Measurements from ENCODE around the gene FAP.
A peak's percentile ranks its signal among the peaks of the same experiment; 100 is the strongest.

FAP gene

DNA sequence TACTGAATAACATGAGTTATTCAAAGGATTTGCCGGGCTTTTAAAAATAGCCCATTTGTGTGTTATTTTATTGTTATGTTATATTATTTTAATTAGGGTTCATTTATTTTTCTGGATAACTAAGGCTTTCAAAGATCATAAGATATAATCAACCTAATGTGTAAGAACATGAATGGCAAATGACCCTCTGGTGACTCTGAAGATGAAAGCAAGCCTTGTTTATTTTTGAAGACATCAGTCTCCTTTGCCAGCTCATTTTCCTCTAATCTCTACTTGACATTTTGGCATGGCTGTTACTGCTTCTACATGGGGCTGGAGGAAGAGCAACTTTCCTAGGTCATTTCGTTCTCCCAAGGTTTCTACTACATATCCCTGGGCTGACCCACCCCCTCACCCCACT is 10.6 kb downstream of the FAP start:
- ATAC-seq (replicated peaks) (no peak), DNase-seq (no peak)
- H3K36me3 Mint-ChIP-seq (ENCODE audit: insufficient read depth), result no peaks in the 10 kb centered on the region
- H3K27ac Mint-ChIP-seq, result no peak overlapping the region
- no peaks in the 10 kb centered on the region for H3K9me3 Mint-ChIP-seq
- peaks cover 11 to 15% of the 10 kb centered on the region in 2 donors for H3K27me3 Mint-ChIP-seq
- H3K4me3 Mint-ChIP-seq, result no peak overlapping the region
- no peaks in the 10 kb centered on the region for H3K4me1 Mint-ChIP-seq (ENCODE audit: low read depth in 2 of 2)

DNA sequence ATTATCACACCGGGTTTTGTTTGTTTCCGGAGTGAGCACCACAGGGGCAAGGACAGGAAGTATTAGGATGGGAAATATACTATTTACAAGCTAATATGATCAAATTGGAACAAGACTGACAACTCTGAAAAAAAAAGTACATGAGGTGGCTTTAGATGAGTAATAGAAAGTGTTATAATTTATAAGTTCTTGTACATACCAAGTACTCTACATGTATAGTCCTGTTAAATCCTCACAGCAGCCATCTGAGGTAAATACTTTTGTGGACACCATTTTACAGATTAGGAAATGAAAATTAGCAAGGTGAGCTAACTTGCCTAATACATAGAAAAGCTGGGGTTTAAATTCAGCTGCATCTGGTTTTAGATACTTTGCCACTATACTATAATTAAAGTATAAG is 11.2 kb downstream of the FAP start:
- no peak overlapping the region for H3K4me3 Mint-ChIP-seq
- H3K9me3 Mint-ChIP-seq, result no peaks in the 10 kb centered on the region
- no peaks in the 10 kb centered on the region for H3K36me3 Mint-ChIP-seq (ENCODE audit: insufficient read depth)
- DNase-seq (no peak), ATAC-seq (replicated peaks) (no peak)
- peaks cover 11 to 21% of the 10 kb centered on the region in 2 donors for H3K27me3 Mint-ChIP-seq
- H3K27ac Mint-ChIP-seq, result no peak overlapping the region
- no peaks in the 10 kb centered on the region for H3K4me1 Mint-ChIP-seq (ENCODE audit: low read depth in 2 of 2)

DNA sequence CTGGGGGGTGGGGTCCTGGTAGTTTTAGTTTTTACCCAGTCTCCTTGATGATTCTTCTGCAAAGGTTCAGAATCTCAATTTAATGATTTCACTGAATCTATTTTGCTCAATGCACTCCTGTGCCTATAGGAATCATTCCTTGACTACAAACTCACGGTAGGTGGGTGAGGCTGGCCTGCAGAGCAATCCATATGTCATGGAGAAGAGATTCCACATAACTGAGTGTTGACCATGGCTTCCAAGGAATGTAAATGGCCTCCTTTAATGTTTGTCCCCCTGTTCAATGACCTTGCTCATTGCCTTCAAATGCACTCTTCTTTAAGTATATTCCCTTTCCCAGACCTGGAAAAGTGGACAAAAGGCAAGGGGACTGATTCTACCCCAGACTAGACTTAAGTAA is 12.5 kb downstream of the FAP start:
- H3K4me3 Mint-ChIP-seq, result no peak overlapping the region
- no peak overlapping the region for H3K27ac Mint-ChIP-seq
- DNase-seq (no peak), ATAC-seq (replicated peaks) (no peak)
- no peaks in the 10 kb centered on the region for H3K9me3 Mint-ChIP-seq
- H3K4me1 Mint-ChIP-seq (ENCODE audit: low read depth in 2 of 2), result no peaks in the 10 kb centered on the region
- peaks cover 11% of the 10 kb centered on the region in 2 donors for H3K27me3 Mint-ChIP-seq
- H3K36me3 Mint-ChIP-seq (ENCODE audit: insufficient read depth), result no peaks in the 10 kb centered on the region

DNA sequence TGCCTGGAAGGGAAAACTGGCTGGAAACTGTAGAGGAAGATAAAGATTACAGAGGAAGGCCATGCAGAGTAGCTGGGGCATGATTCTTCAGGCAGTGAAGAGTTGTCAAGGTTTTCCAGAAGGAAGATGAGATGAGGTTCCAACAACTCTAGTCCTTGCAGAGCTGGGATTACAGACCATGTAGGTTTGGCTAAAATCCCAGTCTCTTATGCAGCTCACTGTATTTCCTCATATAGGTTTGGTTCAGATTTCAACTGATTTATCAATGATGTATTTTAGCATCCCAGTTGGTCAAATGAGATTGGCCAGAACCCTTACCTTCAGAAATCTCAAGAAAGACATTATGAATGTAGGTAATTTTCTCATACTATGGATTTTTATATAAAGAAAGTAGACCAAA is 16.4 kb downstream of the FAP start:
- no peak for DNase-seq
- Mint-ChIP-seq H3K4me1 (ENCODE audit: low read depth in 2 of 2) (no peaks in the 10 kb centered on the region), H3K36me3 (ENCODE audit: insufficient read depth) (no peaks in the 10 kb centered on the region), H3K27me3 (peaks cover 10 to 14% of the 10 kb centered on the region in 2 donors), H3K27ac (no peak overlapping the region), H3K4me3 (no peak overlapping the region), H3K9me3 (no peaks in the 10 kb centered on the region)
- ATAC-seq (replicated peaks), result no peak

DNA sequence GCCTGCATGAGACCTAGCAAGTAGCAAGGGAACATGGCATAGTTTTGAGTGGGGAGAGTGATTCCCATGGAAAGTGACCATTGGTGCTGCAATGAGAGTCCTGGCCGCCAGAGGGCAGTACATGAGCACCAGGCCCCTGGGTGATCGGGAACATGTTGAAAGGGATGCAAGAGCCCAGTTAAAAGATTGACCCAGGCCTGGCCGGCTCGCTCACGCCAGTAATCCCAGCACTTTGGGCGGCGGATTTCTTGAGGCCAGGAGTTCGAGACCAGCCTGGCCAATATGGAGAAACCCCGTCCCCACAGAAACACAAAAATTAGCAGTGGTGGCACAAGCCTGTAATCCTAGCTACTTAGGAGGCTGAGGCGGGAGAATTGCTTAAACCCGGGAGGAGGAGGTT is 22.2 kb downstream of the FAP start:
- no peaks in the 10 kb centered on the region for H3K9me3 Mint-ChIP-seq
- peaks cover 25 to 47% of the 10 kb centered on the region in 2 donors for H3K27me3 Mint-ChIP-seq
- no peak overlapping the region for H3K4me3 Mint-ChIP-seq
- no peaks in the 10 kb centered on the region for H3K4me1 Mint-ChIP-seq (ENCODE audit: low read depth in 2 of 2)
- DNase-seq (peak; percentile 50 to 64 (median 51)), ATAC-seq (replicated peaks) (peak; percentile 79)
- no peak overlapping the region for H3K27ac Mint-ChIP-seq
- H3K36me3 Mint-ChIP-seq (ENCODE audit: insufficient read depth), result no peaks in the 10 kb centered on the region

DNA sequence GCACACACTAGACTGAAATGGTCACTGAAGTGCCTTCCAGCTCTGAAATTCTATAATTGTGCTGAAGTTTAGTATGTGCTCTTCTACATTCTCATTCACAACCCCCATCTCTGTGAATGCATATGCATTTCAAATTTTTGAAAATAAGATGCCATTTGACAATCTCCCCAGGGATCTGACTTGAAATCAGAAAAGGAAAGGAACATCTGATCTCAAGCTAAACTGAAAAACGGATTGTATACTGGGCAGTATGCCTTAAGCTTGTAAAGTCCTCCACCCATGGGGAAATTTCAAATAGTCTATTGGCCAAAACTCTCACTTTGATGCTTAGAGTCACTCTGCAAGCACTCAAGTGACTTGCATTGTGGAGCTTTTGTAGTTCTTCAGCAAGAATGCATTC is 22.9 kb downstream of the FAP start:
- ATAC-seq (replicated peaks) (no peak), DNase-seq (no peak)
- Mint-ChIP-seq H3K27ac (no peak overlapping the region), H3K36me3 (ENCODE audit: insufficient read depth) (no peaks in the 10 kb centered on the region), H3K4me3 (no peak overlapping the region), H3K9me3 (no peaks in the 10 kb centered on the region), H3K4me1 (ENCODE audit: low read depth in 2 of 2) (no peaks in the 10 kb centered on the region), H3K27me3 (peaks cover 25 to 47% of the 10 kb centered on the region in 2 donors)

DNA sequence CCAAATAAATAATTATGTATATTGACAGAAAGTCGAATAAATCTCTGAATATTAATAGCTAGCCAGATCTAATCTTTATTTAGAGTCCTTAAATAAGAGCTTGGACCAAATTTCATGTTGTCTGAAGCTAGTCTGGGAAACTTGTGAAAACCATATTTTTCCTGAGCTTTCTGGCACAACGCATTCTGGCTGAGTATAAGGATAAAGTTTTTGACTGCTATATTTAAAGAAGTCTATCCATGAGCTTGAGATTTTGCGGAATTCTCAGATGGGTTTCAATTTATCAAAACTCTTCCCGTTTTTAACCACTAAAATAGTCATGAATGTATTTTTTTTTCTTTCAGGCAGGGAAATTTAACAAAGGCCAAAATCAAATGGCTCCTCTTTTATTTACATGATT is 23.8 kb downstream of the FAP start:
- peaks cover 20 to 47% of the 10 kb centered on the region in 2 donors for H3K27me3 Mint-ChIP-seq

DNA sequence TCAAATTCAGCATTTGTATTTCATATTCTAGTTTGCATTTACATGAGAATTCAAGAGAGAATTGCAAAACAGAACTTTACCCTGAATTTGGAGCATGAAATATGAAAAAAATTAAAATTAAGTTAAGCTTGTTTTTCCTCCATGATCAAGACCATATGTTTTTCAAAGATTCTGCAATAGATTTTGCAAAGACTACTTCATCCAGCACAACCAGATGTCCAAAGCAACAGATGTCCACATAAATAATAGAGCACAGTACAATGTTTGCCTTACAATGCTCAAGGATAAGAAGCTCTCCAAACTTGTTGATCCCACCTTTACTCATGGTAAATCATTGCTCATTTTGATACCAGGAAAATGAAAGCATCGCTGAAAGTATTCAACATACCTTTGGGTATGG is 25.6 kb downstream of the FAP start:
- Mint-ChIP-seq H3K36me3 (ENCODE audit: insufficient read depth) (no peaks in the 10 kb centered on the region), H3K27me3 (peaks cover 20 to 47% of the 10 kb centered on the region in 2 donors), H3K4me1 (ENCODE audit: low read depth in 2 of 2) (no peaks in the 10 kb centered on the region)

More for the DNA sequence above, 23.8 kb downstream of the FAP start:
- Mint-ChIP-seq H3K36me3 (ENCODE audit: insufficient read depth) (no peaks in the 10 kb centered on the region), H3K9me3 (no peaks in the 10 kb centered on the region), H3K27ac (no peak overlapping the region), H3K4me1 (ENCODE audit: low read depth in 2 of 2) (no peaks in the 10 kb centered on the region), H3K4me3 (no peak overlapping the region)
- DNase-seq (no peak), ATAC-seq (replicated peaks) (no peak)

DNA sequence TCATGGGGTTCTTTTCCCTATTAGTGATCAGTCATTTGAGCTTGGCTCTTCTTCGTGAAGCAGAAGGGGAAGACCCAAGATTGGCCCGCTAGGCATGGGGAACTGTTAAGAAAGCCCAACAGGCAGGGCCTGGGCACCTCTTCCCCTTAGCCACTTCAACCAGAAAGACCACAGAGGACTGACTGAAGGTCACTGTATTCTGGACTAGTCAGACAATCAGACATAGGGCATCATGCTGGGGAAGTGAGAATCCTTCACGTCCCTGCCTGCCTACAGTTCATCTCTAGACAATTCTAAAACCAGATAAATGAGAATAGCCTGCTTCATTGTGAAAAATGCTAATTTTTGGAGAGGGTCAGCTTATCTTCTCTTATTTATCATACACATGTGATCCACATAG is 28.1 kb downstream of the FAP start:
- Mint-ChIP-seq H3K4me1 (ENCODE audit: low read depth in 2 of 2) (no peaks in the 10 kb centered on the region), H3K9me3 (no peaks in the 10 kb centered on the region), H3K27me3 (peaks cover 20 to 27% of the 10 kb centered on the region in 2 donors), H3K27ac (no peak overlapping the region), H3K4me3 (no peak overlapping the region), H3K36me3 (ENCODE audit: insufficient read depth) (no peaks in the 10 kb centered on the region)
- no peak for ATAC-seq (replicated peaks)
- no peak for DNase-seq

More for the DNA sequence above, 25.6 kb downstream of the FAP start:
- no peak for ATAC-seq (replicated peaks)
- no peak for DNase-seq
- Mint-ChIP-seq H3K4me3 (no peak overlapping the region), H3K9me3 (no peaks in the 10 kb centered on the region), H3K27ac (no peak overlapping the region)

DNA sequence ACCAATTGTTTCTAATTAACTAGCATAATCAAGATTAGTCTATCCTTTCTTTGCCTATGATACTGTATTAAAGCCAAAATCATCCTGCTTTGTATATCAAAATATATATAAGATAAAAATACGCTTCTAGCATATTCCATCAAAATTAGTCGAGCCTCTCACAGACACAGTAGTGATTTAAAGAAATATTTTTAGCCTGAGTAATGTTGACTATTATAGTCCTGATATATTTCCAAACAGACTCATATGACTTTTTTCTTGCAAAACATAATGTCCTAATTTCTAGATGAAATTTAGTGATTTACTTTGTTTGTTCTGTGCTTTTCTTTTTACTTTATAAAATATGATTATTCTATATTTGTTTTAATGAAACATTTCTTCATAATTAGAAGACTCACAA is 30.9 kb downstream of the FAP start:
- H3K27me3 Mint-ChIP-seq, result peaks cover 11% of the 10 kb centered on the region in 2 donors
- no peaks in the 10 kb centered on the region for H3K36me3 Mint-ChIP-seq (ENCODE audit: insufficient read depth)
- DNase-seq (no peak), ATAC-seq (replicated peaks) (no peak)
- H3K9me3 Mint-ChIP-seq, result no peaks in the 10 kb centered on the region
- H3K27ac Mint-ChIP-seq, result no peak overlapping the region
- H3K4me3 Mint-ChIP-seq, result no peak overlapping the region
- H3K4me1 Mint-ChIP-seq (ENCODE audit: low read depth in 2 of 2), result no peaks in the 10 kb centered on the region

DNA sequence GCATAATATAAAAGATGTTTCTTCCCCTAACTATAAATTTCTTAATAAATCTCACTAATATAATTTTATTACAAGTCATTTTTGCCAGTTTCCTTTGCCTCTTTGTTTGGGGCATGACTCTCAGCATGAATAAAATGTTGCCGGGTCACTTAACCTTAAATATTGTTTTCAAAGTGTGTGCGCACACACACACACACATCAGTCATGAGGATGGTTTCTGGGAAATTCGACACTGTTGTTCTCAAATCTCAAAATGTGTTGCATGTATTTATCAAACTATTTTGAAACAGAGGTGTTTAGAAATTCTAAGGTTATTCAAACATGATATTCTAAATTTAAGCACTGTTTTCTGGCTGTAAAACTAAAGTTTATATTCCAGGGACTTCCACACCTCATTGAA is 31.5 kb downstream of the FAP start:
- Mint-ChIP-seq H3K9me3 (no peaks in the 10 kb centered on the region), H3K4me3 (no peak overlapping the region), H3K27me3 (peaks cover 4 to 5% of the 10 kb centered on the region in 2 donors), H3K4me1 (ENCODE audit: low read depth in 2 of 2) (no peaks in the 10 kb centered on the region), H3K27ac (no peak overlapping the region), H3K36me3 (ENCODE audit: insufficient read depth) (no peaks in the 10 kb centered on the region)
- ATAC-seq (replicated peaks), result no peak
- no peak for DNase-seq

DNA sequence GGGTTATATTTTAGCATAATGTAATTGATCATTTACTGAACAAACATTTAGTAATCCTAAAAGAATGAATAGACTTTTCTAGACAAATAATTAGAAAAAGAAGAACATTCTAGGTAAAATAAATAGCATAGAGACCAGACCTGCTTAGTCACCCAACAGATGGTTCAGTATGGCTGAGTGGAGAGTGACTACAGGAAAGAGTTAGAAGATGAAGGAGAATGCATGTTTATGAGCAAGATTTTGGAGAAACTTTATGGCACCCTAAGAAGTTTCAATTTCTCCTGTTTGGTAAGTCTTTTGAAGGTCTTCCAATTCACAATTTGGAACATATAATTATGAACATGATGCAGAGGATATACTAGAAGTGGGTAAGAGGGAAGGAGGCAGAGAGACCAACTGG is 32.9 kb downstream of the FAP start:
- Mint-ChIP-seq H3K4me3 (no peak overlapping the region), H3K27me3 (no peaks in the 10 kb centered on the region), H3K36me3 (ENCODE audit: insufficient read depth) (no peaks in the 10 kb centered on the region), H3K9me3 (no peaks in the 10 kb centered on the region), H3K27ac (no peak overlapping the region), H3K4me1 (ENCODE audit: low read depth in 2 of 2) (no peaks in the 10 kb centered on the region)
- DNase-seq (no peak), ATAC-seq (replicated peaks) (no peak)

DNA sequence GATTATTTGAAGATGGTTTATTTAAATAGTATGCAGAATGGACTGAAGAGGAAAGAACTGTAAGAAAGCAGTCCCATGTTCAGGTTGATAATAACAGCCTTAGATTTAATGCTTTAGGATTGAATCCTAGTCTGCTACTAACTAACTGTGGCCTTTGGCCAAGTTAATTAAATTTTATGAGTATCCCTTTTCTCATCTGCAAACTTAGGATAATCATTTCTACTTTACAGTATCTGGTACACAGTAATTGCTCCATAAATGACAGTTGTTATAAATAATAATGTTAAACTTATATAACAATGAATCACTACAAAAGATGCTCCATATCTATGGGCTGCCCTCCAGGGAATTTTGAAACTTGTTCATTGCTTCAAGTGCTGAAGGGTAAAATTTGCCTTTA is 41.0 kb downstream of the FAP start:
- no peaks in the 10 kb centered on the region for H3K36me3 Mint-ChIP-seq (ENCODE audit: insufficient read depth)

DNA sequence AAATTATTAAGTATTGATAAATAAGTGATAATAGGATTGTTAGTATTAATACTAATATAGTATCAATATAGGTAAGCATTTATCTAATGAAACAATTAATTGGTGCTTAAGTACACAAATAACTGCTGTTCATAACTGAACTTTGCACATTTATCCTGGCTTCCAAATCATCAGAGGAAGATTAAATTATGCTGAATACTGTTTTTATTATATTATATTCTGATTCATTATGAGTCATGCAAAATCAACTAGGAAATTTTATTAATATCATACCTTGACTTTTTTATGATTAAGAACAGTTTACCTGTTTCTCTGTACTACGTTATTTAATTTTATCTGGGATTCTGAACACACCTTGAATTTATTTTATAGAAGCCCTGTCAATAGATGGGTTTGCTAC is 42.6 kb downstream of the FAP start:
- Mint-ChIP-seq H3K4me1 (ENCODE audit: low read depth in 2 of 2) (no peaks in the 10 kb centered on the region), H3K4me3 (no peak overlapping the region), H3K36me3 (ENCODE audit: insufficient read depth) (no peaks in the 10 kb centered on the region), H3K27ac (no peak overlapping the region), H3K9me3 (no peaks in the 10 kb centered on the region), H3K27me3 (peaks cover 37 to 49% of the 10 kb centered on the region in 2 donors)
- ATAC-seq (replicated peaks), result no peak
- no peak for DNase-seq

More for the DNA sequence above, 41.0 kb downstream of the FAP start:
- Mint-ChIP-seq H3K27me3 (peaks cover 37 to 48% of the 10 kb centered on the region in 2 donors), H3K27ac (no peak overlapping the region), H3K9me3 (no peaks in the 10 kb centered on the region), H3K4me1 (ENCODE audit: low read depth in 2 of 2) (no peaks in the 10 kb centered on the region), H3K4me3 (no peak overlapping the region)
- no peak for ATAC-seq (replicated peaks)
- no peak for DNase-seq

DNA sequence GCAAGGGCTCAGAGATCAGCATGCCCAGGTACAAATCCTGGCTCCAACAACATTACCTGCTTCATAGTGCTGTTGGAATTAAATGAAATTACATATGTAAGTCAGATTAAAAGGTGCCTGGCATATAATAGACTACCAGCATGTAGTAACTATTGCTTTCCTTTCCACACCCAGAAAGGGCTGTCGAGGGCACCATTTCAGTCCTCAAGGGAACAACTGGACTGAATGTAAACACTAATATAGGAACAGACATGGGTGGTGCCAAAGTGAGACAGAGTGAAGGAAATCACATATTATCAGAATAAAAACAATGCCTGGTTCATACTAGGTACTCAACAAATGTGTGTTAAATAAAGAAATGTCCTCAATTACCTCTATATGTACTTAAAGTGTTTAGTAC is 43.3 kb downstream of the FAP start:
- H3K36me3 Mint-ChIP-seq (ENCODE audit: insufficient read depth), result no peaks in the 10 kb centered on the region
- no peak for ATAC-seq (replicated peaks)
- no peaks in the 10 kb centered on the region for H3K9me3 Mint-ChIP-seq
- H3K4me1 Mint-ChIP-seq (ENCODE audit: low read depth in 2 of 2), result no peaks in the 10 kb centered on the region
- H3K27ac Mint-ChIP-seq, result no peak overlapping the region
- no peak for DNase-seq
- no peak overlapping the region for H3K4me3 Mint-ChIP-seq
- H3K27me3 Mint-ChIP-seq, result peaks cover 40 to 57% of the 10 kb centered on the region in 2 donors

Data from effector memory CD8-positive, alpha-beta T cell (primary cell).